Loucy (cell line): ENCODE measurements around the gene BPIFB1.

ENCODE experiments used
- H2AFZ ChIP-seq: fragments of 200-600 bp; sonication (generic); 2 replicates; pipeline ENCODE4 v1.6.0; 2016; ENCODE audit warnings: antibody characterized with exemption, mild to moderate bottlenecking, low read length, moderate library complexity
- H3F3A ChIP-seq: fragments of 200-600 bp; 2 replicates; pipeline ENCODE4 v1.6.0; 2016; ENCODE audit warnings: antibody characterized with exemption, low read depth, mild to moderate bottlenecking
- H3K27me3 ChIP-seq: fragments of 200-600 bp; sonication (generic); 2 replicates; pipeline ENCODE4 v1.6.1; 2014; ENCODE audit warnings: low read length, mild to moderate bottlenecking; ENCODE audit not compliant: insufficient read depth, poor library complexity, severe bottlenecking
- H3K36me3 ChIP-seq: fragments of 200-600 bp; sonication (generic); 2 replicates; pipeline ENCODE4 v1.6.1; 2016; ENCODE audit warnings: low read length; ENCODE audit not compliant: insufficient read depth
- H3K4me1 ChIP-seq: fragments of 200-600 bp; sonication (generic); 2 replicates; pipeline ENCODE4 v1.5.1; 2014; ENCODE audit warnings: low read length, mild to moderate bottlenecking; ENCODE audit not compliant: insufficient read depth, poor library complexity, severe bottlenecking
- H3K4me2 ChIP-seq: fragments of 200-600 bp; sonication (generic); 2 replicates; pipeline ENCODE4 v1.6.0; 2014; ENCODE audit warnings: antibody characterized with exemption, low read length, low read depth, mild to moderate bottlenecking; ENCODE audit not compliant: poor library complexity, severe bottlenecking
- H3K4me3 ChIP-seq: fragments of 200-600 bp; sonication (generic); 2 replicates; pipeline ENCODE4 v1.5.1; 2014; ENCODE audit warnings: low read length, mild to moderate bottlenecking, mixed read lengths; ENCODE audit not compliant: poor library complexity, severe bottlenecking
- H3K79me2 ChIP-seq: fragments of 200-600 bp; sonication (generic); 2 replicates; pipeline ENCODE4 v1.6.1; 2014; ENCODE audit warnings: low read length; ENCODE audit not compliant: insufficient read depth
- H3K9ac ChIP-seq: fragments of 200-600 bp; sonication (generic); 2 replicates; pipeline ENCODE4 v1.6.0; 2014; ENCODE audit warnings: mild to moderate bottlenecking, low read depth, low read length, moderate library complexity; ENCODE audit not compliant: poor library complexity, severe bottlenecking
- H3K9me2 ChIP-seq: fragments of 200-600 bp; sonication (generic); replicated peaks from 2 replicates; pipeline ENCODE4 v1.6.1; 2016; ENCODE audit warnings: low read depth, low read length, mixed read lengths
- H3K9me3 ChIP-seq: fragments of 200-600 bp; sonication (generic); 2 replicates; pipeline ENCODE4 v1.6.1; 2014; ENCODE audit warnings: mild to moderate bottlenecking, antibody characterized with exemption, low read length, low read depth; ENCODE audit not compliant: insufficient read depth
- H4K20me1 ChIP-seq: fragments of 200-600 bp; sonication (generic); 2 replicates; pipeline ENCODE4 v1.6.0; 2014; ENCODE audit warnings: antibody characterized with exemption, low read length, mild to moderate bottlenecking; ENCODE audit not compliant: insufficient read depth, poor library complexity, severe bottlenecking
- CTCF ChIP-seq: fragments of 200-600 bp; sonication (generic); conservative IDR thresholded peaks from 2 replicates; pipeline ENCODE4 v1.5.1; 2014; ENCODE audit warnings: mild to moderate bottlenecking, antibody characterized with exemption, low read length
- EZH2phosphoT487 ChIP-seq: fragments of 200-600 bp; IDR thresholded peaks from 2 replicates; pipeline ENCODE4 v1.6.1; 2018; ENCODE audit warnings: antibody characterized with exemption, mild to moderate bottlenecking, moderate library complexity, borderline replicate concordance

The BPIFB1 gene

GRCh38 chr20:33316958-33317357, 33.9 kb downstream of the BPIFB1 start:
- Histone ChIP-seq H3K36me3 (no peaks in the 10 kb centered on the region), H3K4me3 (no peak overlapping the region), H3K79me2 (no peaks in the 10 kb centered on the region), H3K9me3 (no peaks in the 10 kb centered on the region), H4K20me1 (no peaks in the 10 kb centered on the region), H3K4me1 (no peaks in the 10 kb centered on the region), H3K9me2 (no peaks in the 10 kb centered on the region), H3K27me3 (no peaks in the 10 kb centered on the region), H2AFZ (no peak overlapping the region), H3F3A (no peaks in the 10 kb centered on the region), H3K4me2 (no peak overlapping the region), H3K9ac (no peak overlapping the region)
- TF ChIP-seq EZH2phosphoT487 (no peak), CTCF (no peak)

GRCh38 chr20:33317424-33318095, 34.5 kb downstream of the BPIFB1 start:
- Histone ChIP-seq H3K9me2 (no peaks in the 10 kb centered on the region), H3K4me1 (no peaks in the 10 kb centered on the region), H4K20me1 (no peaks in the 10 kb centered on the region), H3K79me2 (no peaks in the 10 kb centered on the region), H3K4me3 (no peak overlapping the region), H3K4me2 (no peak overlapping the region), H3K9ac (no peak overlapping the region), H2AFZ (no peak overlapping the region), H3K27me3 (no peaks in the 10 kb centered on the region), H3K36me3 (no peaks in the 10 kb centered on the region), H3F3A (no peaks in the 10 kb centered on the region), H3K9me3 (no peaks in the 10 kb centered on the region)
- TF ChIP-seq CTCF (no peak), EZH2phosphoT487 (no peak)

- Histone ChIP-seq H3K9me2 (no peaks in the 10 kb centered on the region), H3K79me2 (no peaks in the 10 kb centered on the region), H3K36me3 (no peaks in the 10 kb centered on the region), H3F3A (no peaks in the 10 kb centered on the region), H3K9me3 (no peaks in the 10 kb centered on the region), H4K20me1 (no peaks in the 10 kb centered on the region), H3K9ac (no peak overlapping the region), H3K4me3 (no peak overlapping the region), H2AFZ (no peak overlapping the region), H3K27me3 (no peaks in the 10 kb centered on the region), H3K4me2 (no peak overlapping the region), H3K4me1 (no peaks in the 10 kb centered on the region)
- TF ChIP-seq CTCF, result no peak
- no peak for TF ChIP-seq EZH2phosphoT487
These were observed 35.0 kb downstream of the BPIFB1 start for GRCh38 chr20:33318096-33318429.
